SK-N-SH (cell line): ENCODE measurements around the gene ERGIC1.

Source experiments
- EP300 ChIP-seq, 2 experiments: IDR thresholded peaks; 2 replicates each; pipeline versions ENCODE4 v1.4.0 to v1.6.1; 2012; ENCODE audit warnings: borderline replicate concordance in 1 of 2, low read depth in 1 of 2, low read length in 1 of 2
- FOXM1 ChIP-seq: IDR thresholded peaks from 2 replicates; pipeline ENCODE4 v1.4.0; 2012; ENCODE audit warnings: low read depth, mild to moderate bottlenecking
- GABPA ChIP-seq: IDR thresholded peaks from 2 replicates; pipeline ENCODE4 v1.4.0; 2012; ENCODE audit warnings: low read depth, mild to moderate bottlenecking
- GATA2 ChIP-seq: sonication (generic); formaldehyde crosslinking; IDR thresholded peaks from 2 replicates; pipeline ENCODE4 v1.5.0; 2020; ENCODE audit warnings: mild to moderate bottlenecking, missing genetic modification reagents
- MXI1 ChIP-seq: IDR thresholded peaks from 2 replicates; pipeline ENCODE4 v1.6.1; 2012; ENCODE audit warnings: mild to moderate bottlenecking, low read depth, low read length, improper control_type of control experiment
- POLR2AphosphoS5 ChIP-seq: IDR thresholded peaks from 2 replicates; pipeline ENCODE4 v1.6.1; 2012; ENCODE audit warnings: low read depth, low read length
- RAD21 ChIP-seq: IDR thresholded peaks from 2 replicates; pipeline ENCODE4 v1.6.1; 2012; ENCODE audit warnings: mild to moderate bottlenecking, low read length
- TEAD4 ChIP-seq: IDR thresholded peaks from 2 replicates; pipeline ENCODE4 v1.4.0; 2012; ENCODE audit warnings: mild to moderate bottlenecking, borderline replicate concordance; ENCODE audit not compliant: insufficient read depth
- TF ChIP-seq, protein P1 (sequence below): IDR thresholded peaks from 2 replicates; pipeline ENCODE4 v1.4.0; 2012; ENCODE audit warnings: low read depth
- TF ChIP-seq, protein P2 (sequence below): fragments of 200-600 bp; sonication (generic); IDR thresholded peaks from 2 replicates; pipeline ENCODE4 v1.6.1; 2017; ENCODE audit warnings: antibody characterized with exemption, mild to moderate bottlenecking, moderate library complexity

DNA sequence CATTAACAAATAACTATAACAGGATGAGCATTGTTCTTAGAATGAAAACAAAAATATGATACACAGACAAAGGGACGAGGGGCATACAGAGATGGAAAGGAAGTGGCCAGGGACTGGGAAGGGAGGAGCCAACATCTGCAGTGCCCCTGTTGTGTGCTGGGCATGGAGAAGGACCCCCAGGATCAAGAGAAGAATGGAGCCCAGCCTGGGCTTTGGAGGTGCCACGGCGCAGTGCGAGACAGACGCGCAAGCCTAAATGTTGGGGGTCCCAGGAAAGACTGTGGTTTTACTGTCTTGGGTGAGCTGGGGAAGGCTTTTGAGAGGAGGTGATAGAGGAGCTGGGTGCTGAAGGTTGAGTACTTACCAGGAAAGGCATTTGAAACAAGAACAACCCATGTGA lies 34.6 kb upstream of the ERGIC1 start:
- no peak for TF ChIP-seq GATA2 (CRISPR knock-in tag)
- TF ChIP-seq, protein P1, sequence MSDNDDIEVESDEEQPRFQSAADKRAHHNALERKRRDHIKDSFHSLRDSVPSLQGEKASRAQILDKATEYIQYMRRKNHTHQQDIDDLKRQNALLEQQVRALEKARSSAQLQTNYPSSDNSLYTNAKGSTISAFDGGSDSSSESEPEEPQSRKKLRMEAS: no peak
- TF ChIP-seq TEAD4: no peak
- TF ChIP-seq MXI1: no peak
- TF ChIP-seq, protein P2, sequence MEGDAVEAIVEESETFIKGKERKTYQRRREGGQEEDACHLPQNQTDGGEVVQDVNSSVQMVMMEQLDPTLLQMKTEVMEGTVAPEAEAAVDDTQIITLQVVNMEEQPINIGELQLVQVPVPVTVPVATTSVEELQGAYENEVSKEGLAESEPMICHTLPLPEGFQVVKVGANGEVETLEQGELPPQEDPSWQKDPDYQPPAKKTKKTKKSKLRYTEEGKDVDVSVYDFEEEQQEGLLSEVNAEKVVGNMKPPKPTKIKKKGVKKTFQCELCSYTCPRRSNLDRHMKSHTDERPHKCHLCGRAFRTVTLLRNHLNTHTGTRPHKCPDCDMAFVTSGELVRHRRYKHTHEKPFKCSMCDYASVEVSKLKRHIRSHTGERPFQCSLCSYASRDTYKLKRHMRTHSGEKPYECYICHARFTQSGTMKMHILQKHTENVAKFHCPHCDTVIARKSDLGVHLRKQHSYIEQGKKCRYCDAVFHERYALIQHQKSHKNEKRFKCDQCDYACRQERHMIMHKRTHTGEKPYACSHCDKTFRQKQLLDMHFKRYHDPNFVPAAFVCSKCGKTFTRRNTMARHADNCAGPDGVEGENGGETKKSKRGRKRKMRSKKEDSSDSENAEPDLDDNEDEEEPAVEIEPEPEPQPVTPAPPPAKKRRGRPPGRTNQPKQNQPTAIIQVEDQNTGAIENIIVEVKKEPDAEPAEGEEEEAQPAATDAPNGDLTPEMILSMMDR: no peak
- no peak for TF ChIP-seq POLR2AphosphoS5
- TF ChIP-seq EP300 (IDR thresholded peaks at IDR 0.05; ENCODE audit: borderline replicate concordance in 1 of 2, low read depth in 1 of 2, low read length in 1 of 2): no peak
- TF ChIP-seq FOXM1: no peak
- TF ChIP-seq GABPA: no peak
- TF ChIP-seq RAD21: no peak
